ENCODE data around the gene ECPAS.
A peak's percentile ranks its signal among the peaks of the same experiment; 100 is the strongest.

The ECPAS gene

GRCh38 chr9:111400564-111400898, 83.7 kb downstream of the ECPAS start:
- DNase-seq (ENCODE audit: low spot score) (no peak), ATAC-seq (ENCODE audit: low read depth) (no peak)
- H3K27ac ChIP-seq (ENCODE audit: poor library complexity, severe bottlenecking): no peak overlapping the region
- no peak overlapping the region for H3K4me3 ChIP-seq (ENCODE audit: severe bottlenecking)
- no peaks in the 10 kb centered on the region for H3K4me1 ChIP-seq (ENCODE audit: insufficient read depth, poor library complexity, severe bottlenecking)
- no peak for TF ChIP-seq CTCF (IDR thresholded peaks at IDR 0.05; ENCODE audit: poor library complexity, severe bottlenecking)
- no peaks in the 10 kb centered on the region for H3K27me3 ChIP-seq (ENCODE audit: insufficient read depth, poor library complexity, severe bottlenecking)
- H3K9me3 ChIP-seq (ENCODE audit: severe bottlenecking): peaks cover 3% of the 10 kb centered on the region
- H3K36me3 ChIP-seq (ENCODE audit: low read depth): peaks cover 81% of the 10 kb centered on the region

GRCh38 chr9:111399772-111400563, 84.2 kb downstream of the ECPAS start:
- no peak overlapping the region for H3K27ac ChIP-seq (ENCODE audit: poor library complexity, severe bottlenecking)
- DNase-seq (ENCODE audit: low spot score) (no peak), ATAC-seq (ENCODE audit: low read depth) (peak; percentile 76)
- no peak overlapping the region for H3K4me3 ChIP-seq (ENCODE audit: severe bottlenecking)
- H3K27me3 ChIP-seq (ENCODE audit: insufficient read depth, poor library complexity, severe bottlenecking): no peaks in the 10 kb centered on the region
- peak; percentile 65 for TF ChIP-seq CTCF (IDR thresholded peaks at IDR 0.05; ENCODE audit: poor library complexity, severe bottlenecking)
- peaks cover 3% of the 10 kb centered on the region for H3K9me3 ChIP-seq (ENCODE audit: severe bottlenecking)
- H3K4me1 ChIP-seq (ENCODE audit: insufficient read depth, poor library complexity, severe bottlenecking): no peaks in the 10 kb centered on the region
- peaks cover 81% of the 10 kb centered on the region for H3K36me3 ChIP-seq (ENCODE audit: low read depth)

- no peak for DNase-seq (ENCODE audit: low spot score)
- peaks cover 81% of the 10 kb centered on the region for H3K36me3 ChIP-seq (ENCODE audit: low read depth)
- ATAC-seq (ENCODE audit: low read depth): no peak
Measured at GRCh38 chr9:111399211-111399739, 84.9 kb downstream of the ECPAS start.

GRCh38 chr9:111393971-111394370, 90.2 kb downstream of the ECPAS start:
- Histone ChIP-seq H3K4me3 (ENCODE audit: severe bottlenecking) (no peak overlapping the region), H3K27ac (ENCODE audit: poor library complexity, severe bottlenecking) (no peak overlapping the region), H3K36me3 (ENCODE audit: low read depth) (peaks cover 93% of the 10 kb centered on the region), H3K27me3 (ENCODE audit: insufficient read depth, poor library complexity, severe bottlenecking) (no peaks in the 10 kb centered on the region), H3K9me3 (ENCODE audit: severe bottlenecking) (no peaks in the 10 kb centered on the region), H3K4me1 (ENCODE audit: insufficient read depth, poor library complexity, severe bottlenecking) (no peaks in the 10 kb centered on the region)
- DNase-seq (ENCODE audit: low spot score): no peak
- no peak for ATAC-seq (ENCODE audit: low read depth)
- no peak for TF ChIP-seq CTCF (IDR thresholded peaks at IDR 0.05; ENCODE audit: poor library complexity, severe bottlenecking)

More at GRCh38 chr9:111399211-111399739, 84.9 kb downstream of the ECPAS start:
- H3K27me3 ChIP-seq (ENCODE audit: insufficient read depth, poor library complexity, severe bottlenecking): no peaks in the 10 kb centered on the region
- peaks cover 3% of the 10 kb centered on the region for H3K9me3 ChIP-seq (ENCODE audit: severe bottlenecking)
- no peaks in the 10 kb centered on the region for H3K4me1 ChIP-seq (ENCODE audit: insufficient read depth, poor library complexity, severe bottlenecking)
- H3K4me3 ChIP-seq (ENCODE audit: severe bottlenecking): no peak overlapping the region
- no peak for TF ChIP-seq CTCF (IDR thresholded peaks at IDR 0.05; ENCODE audit: poor library complexity, severe bottlenecking)
- no peak overlapping the region for H3K27ac ChIP-seq (ENCODE audit: poor library complexity, severe bottlenecking)

- ATAC-seq (ENCODE audit: low read depth) (no peak), DNase-seq (ENCODE audit: low spot score) (no peak)
- Histone ChIP-seq H3K27me3 (ENCODE audit: insufficient read depth, poor library complexity, severe bottlenecking) (no peaks in the 10 kb centered on the region), H3K27ac (ENCODE audit: poor library complexity, severe bottlenecking) (no peak overlapping the region), H3K4me1 (ENCODE audit: insufficient read depth, poor library complexity, severe bottlenecking) (no peaks in the 10 kb centered on the region), H3K9me3 (ENCODE audit: severe bottlenecking) (no peaks in the 10 kb centered on the region), H3K4me3 (ENCODE audit: severe bottlenecking) (no peak overlapping the region), H3K36me3 (ENCODE audit: low read depth) (peaks cover 88% of the 10 kb centered on the region)
- no peak for TF ChIP-seq CTCF (IDR thresholded peaks at IDR 0.05; ENCODE audit: poor library complexity, severe bottlenecking)
Measured at GRCh38 chr9:111389406-111389805, 94.8 kb downstream of the ECPAS start.
